Activated CD8-positive, alpha-beta memory T cell treated with anti-CD3 and anti-CD28 coated beads for 24 hours (primary cell): Measurements from ENCODE around the gene TNIK.

Source experiments
- DNase-seq: peaks from one replicate; pipeline ENCODE4 v3.0.0-alpha.2; 2020

The TNIK gene

DNA sequence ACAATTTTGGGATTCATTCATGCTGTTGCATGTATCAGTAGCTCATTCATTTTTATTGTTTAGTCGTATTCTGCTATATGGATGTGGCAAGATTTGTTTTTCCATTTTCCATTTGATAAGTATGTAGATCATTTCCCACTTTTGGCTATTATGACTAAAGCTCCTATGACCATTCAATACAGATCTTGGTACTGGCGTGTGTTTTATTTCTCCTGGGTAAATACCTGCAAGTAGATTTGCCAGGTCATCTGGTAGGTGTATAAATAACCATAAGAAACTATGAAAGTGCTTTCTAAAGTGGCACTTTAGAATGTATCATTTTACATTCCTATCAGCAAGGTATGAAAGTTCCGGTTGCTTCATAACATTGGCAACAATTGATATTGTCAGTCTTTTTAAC lies 124.6 kb downstream of the TNIK start:
- no peak for DNase-seq

DNA sequence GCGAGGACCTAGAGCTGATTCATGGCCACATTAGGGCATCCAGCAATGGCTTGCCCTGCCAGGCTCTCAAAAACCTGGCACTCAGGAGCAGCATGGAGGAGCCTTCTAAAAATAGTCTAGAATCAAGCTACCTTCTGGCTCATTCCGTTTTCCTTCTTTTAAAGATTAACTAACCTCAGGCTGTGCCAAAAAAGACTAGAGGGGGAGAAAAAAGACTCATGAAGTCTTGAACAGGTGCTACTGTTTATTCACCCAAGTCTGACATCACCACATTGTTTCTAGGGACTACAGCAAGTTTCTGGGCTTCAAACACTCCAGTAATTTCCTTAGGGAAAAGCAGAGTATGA lies 125.8 kb downstream of the TNIK start:
- DNase-seq, result no peak

DNA sequence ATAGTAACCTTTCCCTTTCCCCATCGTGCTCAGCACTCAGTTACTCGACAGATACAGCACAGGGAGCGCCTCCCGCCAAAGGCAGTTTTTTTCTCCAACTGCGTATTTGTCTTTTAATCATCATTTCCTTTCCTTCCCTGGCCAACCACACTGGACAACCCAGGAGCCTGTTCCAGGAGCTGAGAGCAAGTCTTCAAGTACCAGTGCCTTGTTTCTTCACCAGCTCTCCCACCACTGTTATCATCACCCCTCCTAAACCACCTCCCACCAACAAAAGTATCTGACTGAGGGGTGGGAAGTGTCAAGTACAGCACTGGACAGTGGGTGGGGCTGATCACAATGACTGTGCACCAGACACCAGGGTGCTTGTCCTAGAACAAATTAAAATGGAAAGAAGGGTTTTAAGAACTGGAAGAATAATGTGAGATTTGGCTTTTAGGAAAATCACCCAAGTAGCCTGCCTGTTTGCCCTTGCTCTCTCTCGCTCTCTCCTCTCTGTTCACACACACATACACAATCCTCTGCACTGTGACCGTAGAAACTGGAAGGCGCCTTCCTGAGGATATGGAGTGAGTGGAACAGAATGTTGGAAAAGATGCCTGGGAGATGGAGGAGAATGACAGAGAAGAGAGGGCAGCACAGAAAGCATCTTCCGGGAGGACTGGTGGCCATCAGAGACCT lies 126.3 kb downstream of the TNIK start:
- DNase-seq, result no peak

DNA sequence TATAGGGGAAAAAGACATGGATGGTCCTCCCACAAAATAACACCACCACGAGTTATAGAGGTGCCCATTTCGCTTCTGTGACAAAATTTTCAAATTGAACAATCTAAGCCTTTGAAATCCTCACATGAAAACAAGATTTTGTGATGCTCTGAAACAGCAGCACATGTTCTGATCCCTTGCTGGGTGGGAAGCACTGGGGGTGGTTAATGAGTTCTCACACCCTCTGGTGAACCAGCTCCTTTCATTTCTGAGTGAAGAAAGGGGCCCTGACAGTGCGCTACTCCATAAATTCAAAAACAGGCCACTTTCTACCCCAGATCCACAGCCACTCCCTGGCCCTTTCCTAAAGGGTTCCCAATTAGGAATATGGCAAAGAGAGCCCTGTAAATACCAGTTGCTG lies 129.3 kb downstream of the TNIK start:
- DNase-seq, result no peak

DNA sequence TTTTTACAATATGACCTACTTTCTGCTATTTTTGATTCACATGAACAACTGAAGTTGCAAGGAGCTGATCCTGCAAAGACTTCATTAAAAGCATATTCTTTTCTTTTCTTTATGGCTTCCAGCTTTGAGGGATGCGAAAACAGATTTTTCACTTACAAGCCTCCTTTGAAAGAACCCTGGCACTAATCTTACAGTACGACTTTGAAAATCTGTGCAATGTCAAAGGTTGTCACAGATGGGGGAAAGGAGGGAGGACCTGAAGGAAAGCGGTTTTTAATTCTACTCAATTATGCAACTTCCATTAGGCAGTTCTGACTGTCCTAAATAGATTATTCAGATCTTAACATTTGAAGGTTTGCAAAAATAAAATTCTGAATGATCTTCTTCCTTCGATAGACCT lies 130.5 kb downstream of the TNIK start:
- no peak for DNase-seq

DNA sequence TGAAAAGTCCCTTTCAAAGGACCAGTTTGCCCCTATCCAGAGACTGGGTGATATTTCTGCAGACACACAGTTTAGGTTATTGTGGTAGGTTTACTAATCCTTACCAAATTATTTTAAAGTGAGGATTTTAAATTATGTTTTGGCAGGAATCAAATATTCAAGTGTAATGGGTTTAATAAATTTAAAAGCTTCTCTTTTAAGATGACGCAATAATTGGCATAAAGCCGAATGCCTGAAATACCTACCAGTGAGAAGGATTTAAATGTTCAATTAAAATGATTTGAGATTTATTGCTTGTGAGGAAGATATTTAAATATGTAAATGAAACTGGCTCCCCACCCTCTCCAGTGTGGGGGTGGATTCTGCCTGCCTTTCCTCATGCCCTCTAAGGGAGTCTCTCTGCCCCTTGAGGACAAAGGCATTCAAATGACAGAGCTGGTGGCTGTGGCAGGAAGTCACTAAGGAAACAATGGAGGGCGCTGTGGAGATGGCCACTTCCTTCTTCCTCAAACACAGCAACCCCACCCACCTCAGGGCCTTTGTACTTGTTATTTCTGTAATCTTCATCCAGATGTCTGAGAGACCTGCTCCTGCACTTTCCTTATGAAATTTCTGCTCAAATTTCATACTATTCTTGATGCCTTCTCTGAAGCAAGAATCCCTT lies 131.7 kb downstream of the TNIK start:
- DNase-seq, result no peak

DNA sequence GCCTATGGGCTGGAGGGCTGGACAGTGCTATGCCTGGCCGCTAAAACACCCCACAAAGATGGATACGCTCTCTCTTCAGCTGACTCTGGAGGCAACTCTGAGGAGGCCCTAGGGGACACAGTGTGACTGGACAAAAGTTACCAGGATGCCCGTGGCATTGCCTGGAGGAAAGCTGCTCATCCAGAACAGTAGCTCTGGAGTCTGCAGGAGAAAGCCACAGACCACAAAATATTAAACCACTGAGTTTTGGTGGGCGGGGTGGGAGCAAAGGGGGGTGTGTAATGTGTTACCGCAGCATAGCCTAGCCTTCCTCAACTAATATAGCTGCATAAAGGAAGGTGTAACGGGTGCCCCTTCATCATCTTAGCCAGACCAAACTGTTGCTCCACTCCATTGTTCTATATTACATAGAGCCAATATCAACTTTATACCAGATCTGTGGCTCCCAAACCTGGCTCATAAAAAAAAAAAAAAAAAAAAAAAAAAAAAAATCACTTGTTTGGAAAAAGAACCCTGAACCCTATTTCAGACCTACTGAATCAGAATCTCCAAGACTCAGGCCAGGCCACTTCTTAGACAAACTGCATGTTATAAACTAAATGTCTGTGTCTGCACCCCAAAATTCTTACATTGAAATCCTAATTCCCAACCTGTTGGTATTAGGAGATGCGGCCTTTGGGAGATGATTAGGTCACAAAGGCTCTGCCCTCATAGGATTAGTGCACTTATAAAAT lies 132.6 kb downstream of the TNIK start:
- no peak for DNase-seq

DNA sequence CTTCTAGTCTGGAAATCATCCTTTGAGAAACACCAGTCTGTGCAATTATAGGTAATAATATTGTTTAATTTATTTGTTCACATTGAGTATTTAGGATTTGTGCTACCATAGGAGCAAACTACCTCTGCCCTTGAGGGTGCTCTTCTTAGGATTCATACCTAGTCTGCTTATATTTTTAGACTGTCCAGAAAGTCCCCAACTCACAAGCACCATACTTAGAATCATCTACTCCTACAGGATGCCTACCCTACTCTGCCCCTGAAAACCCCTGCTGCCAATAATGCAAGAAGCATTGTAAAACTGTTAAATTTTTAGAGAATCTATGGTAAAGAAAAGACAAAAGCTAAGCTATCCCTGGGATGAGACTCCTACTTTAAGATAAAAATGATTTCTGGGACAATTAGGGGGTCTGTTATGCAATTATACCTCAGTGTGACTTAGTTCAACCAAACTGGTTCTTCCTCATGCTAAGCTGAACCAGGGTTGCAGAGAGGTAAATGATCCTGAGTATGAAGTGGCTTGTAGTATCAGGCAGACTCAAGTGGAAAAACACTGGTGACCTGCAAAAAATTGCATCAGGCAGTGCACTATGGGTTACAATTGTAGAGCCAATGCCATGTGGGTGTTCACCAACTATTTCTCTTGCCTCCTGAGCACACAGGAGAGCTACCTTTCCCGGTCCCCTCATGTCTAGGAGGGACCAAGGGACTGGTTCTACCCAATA lies 133.3 kb downstream of the TNIK start:
- no peak for DNase-seq

DNA sequence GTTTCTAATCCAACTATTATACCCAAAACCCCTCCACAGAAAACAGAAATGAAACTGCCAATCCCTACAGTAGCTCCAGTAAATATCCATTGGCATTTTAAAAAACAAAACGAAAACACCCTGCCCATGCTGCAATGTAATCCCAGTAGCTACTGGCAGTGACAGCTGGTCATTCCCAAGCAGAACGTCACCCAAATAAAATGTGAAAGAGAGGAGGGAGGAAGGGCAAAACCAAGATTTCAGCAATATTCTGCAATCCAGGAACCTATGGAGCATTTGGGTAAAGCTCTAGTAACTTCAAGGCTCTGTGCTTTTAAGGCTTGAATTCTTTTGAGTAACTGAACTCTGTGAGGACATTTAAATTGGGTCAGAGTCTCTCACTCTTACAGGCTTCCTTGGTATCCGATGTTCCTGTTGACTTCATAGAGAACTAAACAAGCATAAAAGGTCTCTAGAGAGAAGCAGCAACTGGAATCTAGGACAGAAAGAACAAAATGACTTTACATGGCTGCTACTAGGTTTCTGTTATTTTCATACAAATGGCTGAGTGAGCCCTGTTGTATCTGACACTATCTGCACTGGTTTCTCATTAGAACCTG lies 136.2 kb downstream of the TNIK start:
- no peak for DNase-seq

DNA sequence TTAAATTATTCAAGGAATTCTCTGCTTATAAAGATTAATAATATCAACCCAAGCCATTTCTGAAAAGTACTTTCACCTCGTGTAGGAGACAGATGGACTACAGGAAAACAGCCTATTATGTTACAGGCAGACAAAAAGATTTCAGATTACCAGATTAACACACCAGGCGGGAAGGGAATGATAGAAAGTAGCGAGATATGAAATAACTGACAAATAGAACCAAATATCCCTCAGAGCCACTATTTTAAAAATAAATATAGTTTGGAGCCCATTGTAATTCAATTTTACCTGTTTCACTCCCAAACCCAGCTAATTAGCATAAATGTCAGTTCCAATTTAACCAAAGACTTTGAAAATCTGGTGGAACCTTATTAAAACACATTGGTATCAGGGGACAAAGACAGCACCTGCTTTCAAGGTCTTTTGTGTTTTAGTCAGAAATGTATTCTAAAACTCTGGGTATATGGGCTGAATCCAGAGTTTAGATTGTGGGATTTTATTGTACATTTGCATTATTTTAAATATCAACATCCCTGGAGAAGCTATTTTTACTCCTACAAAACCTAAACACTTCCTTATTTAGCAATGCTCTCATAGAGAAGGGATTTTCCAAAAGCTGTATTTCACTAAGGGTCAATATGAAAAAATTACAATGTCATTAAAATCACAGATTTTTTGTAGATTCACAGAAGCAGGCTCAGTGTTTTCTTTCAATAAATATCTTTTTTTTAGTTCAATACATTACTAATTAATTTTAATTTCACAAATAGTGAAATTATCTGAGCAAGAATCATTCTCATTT lies 138.4 kb downstream of the TNIK start:
- no peak for DNase-seq

DNA sequence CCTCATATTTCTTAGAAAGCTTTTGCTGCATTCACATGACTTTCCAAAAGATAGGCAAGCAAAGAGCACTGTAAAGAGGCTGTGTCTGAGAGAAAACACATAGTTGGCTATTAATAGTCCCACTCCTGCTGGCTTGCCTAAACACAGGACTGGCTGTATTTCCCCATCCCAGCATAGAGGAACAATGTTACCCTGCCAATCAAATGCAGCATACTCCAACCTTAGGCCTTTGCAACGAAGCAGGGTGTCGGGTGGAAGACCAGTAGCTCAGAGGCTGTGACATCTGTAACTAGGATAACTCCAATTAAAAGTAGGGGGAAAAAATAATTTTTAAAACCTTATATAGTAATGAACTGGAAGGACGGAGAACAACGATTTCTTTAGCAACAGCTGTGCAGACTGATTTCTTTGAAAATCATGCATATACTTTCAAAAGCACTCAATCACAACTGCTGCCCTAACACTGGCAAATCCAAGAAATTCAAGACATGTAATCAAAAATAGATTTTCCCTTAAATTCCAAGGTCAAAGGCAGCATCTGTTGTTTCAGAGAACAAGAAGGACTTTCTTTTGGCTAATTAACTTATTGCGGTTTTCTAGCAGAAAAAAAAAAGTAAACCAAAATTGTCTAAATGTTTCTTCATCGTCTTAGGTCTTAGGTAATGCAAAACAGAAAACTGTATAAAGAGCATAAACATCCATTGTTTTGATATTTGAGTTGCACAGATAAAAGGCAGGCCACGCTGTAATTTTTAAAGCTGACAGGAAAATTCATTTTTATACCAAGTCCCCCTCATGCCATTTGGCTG lies 139.3 kb downstream of the TNIK start:
- DNase-seq, result no peak

DNA sequence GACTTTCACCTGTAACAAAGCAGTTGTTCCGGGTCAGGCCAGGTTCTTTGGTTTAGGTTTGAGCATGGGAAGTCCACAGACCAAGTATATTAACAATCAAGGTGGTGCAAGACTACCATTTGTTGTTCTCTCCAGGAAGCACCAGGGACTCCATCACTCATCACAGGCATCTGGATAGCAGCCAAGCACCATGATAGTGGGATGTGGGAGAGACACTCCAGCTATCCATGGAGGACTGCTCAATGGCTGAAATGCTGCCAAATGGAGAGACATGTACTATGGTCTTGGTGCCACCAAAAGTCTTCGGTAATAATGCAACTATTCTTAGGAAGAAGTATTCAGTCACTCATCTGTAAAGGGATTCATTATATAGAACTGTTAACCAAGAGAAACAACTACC lies 143.0 kb downstream of the TNIK start:
- DNase-seq, result no peak

DNA sequence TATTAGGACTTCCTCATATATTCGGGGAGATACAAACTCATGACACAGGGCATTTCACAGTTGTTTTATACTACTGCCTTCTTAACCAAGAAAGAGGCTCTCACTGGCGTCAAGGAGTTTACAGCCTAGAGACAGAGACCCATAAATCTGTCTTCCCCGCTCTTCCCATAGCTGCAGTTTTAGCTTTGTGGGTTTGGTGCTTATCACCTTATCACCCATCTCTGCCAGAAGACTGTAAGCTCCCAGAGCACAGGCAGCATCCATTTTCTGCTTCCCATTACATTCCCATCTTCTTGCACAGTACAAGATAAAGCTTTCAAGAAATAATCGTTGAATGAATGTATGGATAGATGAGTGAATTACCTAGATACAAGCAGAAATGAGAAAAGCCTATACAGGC lies 144.3 kb downstream of the TNIK start:
- no peak for DNase-seq

DNA sequence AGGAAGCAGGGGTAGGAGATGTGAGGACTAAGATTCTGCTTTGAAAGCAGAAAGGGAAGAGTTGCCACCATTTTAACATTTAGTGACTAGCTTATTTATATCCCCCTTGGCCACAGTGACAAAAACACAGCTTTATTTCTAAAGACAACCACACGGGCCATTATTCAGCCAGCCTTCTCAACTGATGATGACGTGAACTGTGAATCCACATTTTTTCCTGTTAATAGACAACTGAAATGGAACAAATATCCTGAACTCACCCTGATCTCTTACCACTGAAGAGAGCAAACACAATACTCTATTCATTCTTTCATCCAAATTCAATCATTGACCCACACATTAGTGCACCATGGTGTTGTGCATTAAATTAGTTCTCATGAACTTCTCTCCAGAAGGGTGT lies 145.1 kb downstream of the TNIK start:
- DNase-seq, result no peak

DNA sequence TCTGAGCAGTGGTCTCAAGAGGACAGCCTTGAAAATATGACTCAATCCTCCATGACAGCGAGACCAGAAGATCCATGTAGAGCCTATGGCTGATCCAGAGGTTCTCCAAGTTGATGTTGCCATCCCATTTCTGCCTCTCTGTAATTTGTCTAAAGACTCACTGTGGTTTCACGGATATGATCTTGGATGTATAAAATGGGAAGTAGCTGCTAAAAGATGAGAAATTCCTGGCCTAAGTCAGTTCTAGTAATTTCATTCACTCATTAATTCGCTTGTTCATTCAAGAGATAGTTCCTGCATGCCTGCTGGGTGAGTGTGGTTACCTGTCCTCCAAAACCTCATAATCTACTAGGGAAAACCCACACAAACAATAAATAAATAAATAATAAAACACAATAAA lies 145.9 kb downstream of the TNIK start:
- DNase-seq, result no peak

DNA sequence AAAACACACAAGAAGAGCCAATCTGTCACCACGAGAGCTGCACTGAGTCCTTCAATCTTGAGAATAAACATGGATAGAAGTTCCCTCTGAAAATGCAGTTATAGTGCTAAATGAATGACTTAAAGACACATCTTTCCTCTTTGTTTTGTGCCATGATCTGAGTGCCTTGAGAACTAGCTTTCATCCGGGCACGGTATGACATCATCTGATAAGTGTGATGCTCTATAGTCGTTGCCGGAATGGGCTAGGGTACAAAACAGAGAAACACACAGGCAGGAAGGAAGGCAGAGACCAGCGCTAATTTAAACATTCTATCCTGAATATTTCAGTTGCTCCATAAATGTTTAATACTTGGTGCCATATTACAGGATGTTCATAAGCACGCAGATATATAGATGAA lies 146.5 kb downstream of the TNIK start:
- DNase-seq, result no peak

DNA sequence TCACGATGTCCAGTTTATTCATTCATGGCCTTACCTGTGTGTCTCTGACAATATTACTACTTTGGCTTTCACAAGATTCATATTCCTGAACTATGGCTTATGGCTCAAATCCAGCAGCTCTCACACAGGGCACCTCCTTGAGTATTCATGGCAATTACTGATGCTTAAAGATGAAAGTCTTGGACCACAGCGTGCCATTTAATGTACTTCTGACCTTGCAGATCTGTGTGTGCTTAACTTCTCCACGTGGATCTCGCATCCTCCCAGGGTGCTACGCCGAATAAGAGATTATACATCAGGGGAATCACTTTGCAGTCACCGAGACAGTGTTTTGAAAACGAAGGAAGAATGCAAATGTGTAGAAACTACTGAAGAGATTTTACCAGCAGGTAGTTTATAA lies 147.5 kb downstream of the TNIK start:
- DNase-seq, result no peak

DNA sequence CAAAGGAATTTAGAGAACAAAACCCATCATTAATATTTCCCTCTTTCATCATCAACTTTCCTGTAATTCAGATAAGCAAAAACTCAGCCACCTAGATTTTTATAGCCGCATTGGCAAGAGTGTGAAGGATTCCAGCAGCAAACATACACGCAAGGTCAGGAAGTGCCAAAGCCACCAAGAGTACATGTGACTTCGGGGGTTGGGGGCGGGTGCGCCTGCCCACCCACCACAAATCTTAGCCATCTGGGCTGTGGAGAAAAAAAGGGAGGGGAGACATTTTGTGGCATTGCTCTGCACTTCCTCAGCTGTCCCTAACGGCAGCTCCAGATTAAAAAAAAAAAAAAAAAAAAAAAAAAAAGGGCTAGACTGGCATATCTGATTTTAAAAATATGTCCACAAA lies 148.4 kb downstream of the TNIK start:
- DNase-seq, result no peak

DNA sequence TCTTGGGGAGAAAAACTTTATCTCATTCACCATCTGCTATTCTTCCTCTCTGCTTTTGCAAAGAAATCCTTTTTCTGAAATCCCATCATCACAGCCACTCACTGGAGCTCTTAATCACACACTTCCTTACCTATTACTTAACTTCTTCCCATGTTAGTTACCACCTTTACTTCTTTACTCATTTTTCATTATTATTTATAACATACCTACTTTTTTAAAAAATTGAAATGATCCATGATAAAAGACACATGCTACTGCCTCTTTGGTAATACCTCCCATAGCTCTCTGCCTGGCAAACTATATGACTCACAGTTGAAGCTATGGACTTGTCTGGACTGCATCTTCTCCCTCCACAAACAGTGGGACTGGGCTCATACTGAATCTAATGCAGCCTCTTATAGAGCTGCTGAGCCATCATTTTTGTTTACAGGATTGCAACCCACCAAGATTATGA lies 150.3 kb downstream of the TNIK start:
- DNase-seq, result no peak

DNA sequence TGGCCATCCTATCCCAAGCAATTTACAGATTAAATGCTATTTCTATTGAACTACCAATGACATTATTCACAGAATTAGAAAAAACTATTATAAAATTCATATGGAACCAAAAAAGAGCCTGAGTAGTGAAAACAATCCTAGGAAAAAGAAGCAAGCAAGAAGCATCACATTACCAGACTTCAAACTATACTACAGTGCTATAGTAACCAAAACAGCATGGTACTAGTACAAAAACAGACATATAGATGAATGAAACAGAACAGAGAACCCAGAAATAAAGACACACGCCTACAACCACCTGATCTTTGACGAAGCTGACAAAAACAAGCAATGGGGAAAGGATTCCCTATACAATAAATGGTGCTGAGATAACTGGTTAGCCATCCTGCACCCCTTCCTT lies 152.2 kb downstream of the TNIK start:
- DNase-seq, result no peak

DNA sequence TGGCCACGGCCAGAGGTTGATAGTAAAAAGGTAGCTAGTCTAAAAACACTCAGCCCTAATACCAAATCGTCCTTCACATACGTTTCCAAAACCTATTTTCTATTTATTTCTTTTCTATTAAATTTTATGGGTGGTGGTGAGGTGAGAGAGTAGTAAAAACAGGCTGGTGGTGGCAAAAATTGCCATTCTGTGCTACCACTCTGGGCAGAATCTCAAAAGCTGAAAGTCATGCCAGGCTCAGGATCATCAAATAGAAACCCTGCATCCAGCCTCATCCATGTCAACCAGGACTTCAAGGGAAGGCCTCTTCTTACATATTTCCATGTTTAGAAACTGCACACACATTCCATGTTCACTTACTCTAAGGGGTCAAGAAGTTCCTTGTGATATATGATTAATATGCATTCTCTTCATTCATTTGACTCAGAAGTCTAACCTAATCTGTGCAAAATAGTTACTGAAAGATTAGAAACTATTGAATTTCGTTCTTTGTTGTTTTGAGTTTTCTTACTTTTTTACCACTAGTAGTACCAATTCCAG lies 153.1 kb downstream of the TNIK start:
- DNase-seq, result no peak
